ENCODE data around the gene COLQ.
A peak's percentile ranks its signal among the peaks of the same experiment; 100 is the strongest.

The COLQ gene

GRCh38 chr3:15453501-15453900 is 68.0 kb downstream of the COLQ start:
- DNase-seq, result no peak

DNA sequence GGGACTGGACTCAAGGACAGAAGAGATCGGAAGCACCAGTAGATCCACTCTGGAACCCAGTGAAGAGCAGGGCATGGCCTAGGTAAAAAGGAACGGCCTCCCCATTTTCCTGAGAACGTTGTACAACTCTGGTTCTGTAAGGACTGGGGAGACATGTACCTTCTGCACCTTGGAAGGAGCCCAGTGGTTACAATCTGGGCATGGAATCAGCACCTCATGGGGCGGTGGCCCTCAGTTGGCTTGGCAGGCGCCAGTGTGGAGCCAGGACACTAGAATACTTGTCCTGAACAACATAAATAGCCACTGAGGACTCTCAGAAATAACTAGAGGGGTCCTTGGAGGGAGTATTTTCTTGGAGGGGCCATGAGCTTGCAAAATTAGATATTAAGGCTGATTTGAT is 68.5 kb downstream of the COLQ start:
- no peak for DNase-seq

- DNase-seq, result no peak
Observed at GRCh38 chr3:15452156-15452555, 69.3 kb downstream of the COLQ start.

DNA sequence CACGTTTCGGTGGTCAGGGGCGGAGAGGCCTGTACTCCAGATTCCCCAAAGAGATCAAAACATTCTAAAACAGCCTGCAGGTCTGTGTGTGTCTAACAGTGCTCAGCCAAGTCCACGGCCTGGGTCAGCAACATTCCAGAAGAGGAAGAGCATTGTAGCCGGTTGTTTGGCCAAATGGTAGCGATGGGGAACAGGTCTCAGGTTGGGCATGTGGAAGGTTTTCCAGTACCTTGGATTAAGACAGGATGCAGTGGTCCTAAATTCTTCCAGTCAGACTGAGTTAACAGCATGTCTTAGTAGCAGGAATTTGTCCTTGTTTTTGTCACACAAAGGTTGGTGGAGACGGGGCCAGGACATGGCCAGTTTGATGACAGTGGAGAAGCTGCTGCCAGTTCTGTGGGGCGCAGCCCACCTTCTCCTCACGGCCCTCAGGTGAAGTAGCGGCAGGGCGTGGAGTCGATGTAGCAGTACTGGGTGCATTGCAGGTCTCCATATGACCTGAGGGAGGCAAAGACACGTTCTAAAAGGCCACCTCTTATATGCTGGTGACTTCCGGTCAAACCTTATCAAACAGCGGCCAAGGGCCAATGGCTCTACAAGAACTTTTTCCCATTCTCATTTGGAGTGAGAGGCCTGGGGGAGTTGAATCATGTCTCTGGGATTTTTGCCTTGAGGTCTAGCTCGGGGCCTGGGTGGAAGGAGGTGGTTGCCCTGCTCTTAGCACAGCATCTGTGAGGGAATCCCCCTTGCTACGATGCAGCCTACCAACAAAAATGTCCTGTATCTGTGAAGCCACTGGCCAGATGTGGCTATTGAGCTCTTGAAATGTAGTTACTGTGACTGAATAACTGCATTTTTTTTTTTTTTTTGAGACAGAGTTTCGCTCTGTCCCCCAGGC is 70.0 kb downstream of the COLQ start:
- no peak for DNase-seq

DNA sequence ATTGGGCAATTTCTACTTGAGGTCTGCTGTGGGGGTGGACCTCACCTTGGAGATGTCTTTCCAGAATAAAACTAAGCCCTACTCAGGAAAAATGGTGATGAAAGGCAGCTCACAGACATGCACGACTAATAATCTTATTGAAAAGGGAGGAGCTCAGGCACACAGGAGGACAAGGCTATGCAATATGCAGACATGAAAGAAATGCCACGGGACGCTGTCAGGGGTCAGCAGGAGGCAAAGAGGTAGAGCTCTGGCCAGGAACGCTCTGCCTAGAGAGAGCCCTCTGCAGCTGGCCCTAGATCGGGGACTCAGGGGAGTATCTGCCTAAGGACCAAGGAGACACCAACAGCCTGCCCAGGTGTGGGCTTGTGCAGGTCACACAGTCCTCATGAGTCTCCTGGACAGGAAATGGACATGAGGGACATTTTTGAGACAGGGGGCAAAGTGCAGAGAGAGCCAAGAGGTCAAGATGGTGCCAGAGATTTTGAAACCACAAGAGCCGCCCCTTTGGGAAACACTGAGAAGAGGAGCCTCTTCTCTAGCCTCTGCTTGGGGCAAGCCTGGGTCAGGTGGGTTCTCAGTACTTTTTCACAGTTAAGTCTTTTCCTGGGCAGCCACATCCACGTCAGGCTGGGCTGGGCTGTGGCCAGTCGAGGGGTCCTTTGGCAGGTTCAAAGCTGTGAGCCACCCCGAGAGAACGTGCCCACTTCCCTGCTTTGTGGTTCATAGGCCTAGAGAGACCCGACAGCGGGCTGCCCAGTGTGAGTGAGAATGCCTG is 70.9 kb downstream of the COLQ start:
- no peak for DNase-seq

- no peak for DNase-seq
Observed at GRCh38 chr3:15449489-15450224, 71.8 kb downstream of the COLQ start.

- DNase-seq, result no peak
Observed at GRCh38 chr3:15443826-15444524, 77.5 kb downstream of the COLQ start.

- no peak for DNase-seq
Observed at GRCh38 chr3:15440891-15441290, 80.6 kb downstream of the COLQ start.

GRCh38 chr3:15439476-15439875 is 82.0 kb downstream of the COLQ start:
- no peak for DNase-seq

GRCh38 chr3:15438983-15439382 is 82.5 kb downstream of the COLQ start:
- no peak for DNase-seq

GRCh38 chr3:15436246-15436645 is 85.3 kb downstream of the COLQ start:
- no peak for DNase-seq

DNA sequence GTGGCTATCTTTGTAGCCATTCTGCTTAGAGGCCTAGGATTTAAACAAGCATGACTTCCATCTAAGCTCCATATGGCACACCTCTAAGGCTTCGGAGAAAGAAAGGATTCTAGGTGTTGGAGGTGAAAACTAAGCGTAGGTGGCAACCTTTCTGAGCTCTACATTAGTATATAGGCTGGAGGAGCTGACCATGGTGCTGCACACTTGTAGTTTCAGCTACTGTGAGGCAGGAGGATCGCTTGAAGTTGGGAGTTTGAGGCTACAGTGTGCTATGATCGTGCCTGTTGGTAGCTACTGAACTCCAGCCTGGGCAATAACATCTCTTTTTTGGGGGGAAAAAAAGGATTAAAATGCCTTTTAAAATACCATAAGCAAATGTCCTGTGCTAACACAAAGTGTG is 86.8 kb downstream of the COLQ start:
- DNase-seq, result no peak

DNA sequence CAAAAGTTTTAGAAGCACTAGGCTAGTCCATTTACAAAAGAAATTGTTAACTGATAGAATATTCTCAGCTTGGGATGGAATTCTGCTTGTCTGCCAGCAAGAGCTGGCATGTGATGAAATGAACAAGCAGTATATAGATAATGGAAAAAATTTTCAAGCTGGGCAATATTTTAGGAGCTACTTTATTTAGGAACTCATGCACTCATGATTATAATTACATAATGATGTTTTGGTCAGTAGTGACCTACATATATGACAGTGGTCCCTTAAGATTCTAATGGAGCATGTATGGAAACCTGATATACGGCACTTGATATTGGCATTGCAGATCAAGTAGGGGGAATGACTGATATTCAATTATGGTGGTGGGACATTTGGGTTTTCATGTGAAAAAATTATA is 88.0 kb downstream of the COLQ start:
- DNase-seq, result no peak

DNA sequence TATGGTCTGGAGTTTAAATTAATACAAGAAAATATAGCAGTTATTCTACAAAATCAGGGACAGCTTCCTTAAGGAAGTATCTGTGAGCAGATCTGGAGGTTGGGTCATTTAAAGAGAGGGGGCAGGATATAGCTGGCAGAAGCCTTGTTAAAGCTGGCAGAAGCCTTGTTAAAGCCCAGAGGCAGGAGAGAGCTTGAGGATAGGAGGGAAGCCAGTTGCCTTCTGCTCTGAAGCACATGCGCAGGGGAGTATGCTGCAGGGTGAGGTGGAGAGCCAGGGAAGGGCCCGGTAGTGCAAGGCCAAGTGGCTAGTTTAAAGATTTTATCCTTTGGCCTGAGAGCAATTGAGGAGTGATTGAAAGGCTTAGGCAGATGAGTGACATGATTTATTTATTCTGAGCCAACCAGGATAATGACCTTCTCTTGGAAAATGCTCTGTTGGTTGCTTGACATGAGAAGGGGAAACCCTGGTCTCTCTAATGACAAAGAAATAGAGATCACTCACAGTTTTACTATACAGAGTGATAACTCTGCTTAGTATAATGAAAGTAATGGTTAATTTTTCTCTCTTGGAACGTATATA is 90.2 kb downstream of the COLQ start:
- no peak for DNase-seq

GRCh38 chr3:15430624-15431023 is 90.9 kb downstream of the COLQ start:
- no peak for DNase-seq

DNA sequence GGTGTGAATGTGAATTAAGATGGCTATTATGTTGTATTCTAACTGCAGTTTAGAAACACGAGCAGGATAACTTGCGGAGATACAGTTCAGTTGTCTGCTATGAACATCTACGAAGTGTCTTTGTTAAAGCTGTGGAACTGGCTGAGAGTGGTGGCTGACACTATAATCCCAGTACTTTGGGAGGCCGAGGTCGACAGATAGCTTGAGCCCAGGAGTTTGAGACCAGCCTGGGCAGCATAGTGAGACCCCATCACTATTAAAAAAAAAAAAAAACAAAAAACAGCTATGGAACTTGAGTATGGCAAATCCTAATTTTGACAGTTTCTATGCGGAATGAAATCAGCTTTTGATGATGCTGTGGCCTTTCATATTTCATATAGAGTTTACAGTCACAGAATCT is 92.4 kb downstream of the COLQ start:
- DNase-seq, result no peak

- peak; percentile 4 for DNase-seq
Observed at GRCh38 chr3:15428539-15428938, 93.0 kb downstream of the COLQ start.

DNA sequence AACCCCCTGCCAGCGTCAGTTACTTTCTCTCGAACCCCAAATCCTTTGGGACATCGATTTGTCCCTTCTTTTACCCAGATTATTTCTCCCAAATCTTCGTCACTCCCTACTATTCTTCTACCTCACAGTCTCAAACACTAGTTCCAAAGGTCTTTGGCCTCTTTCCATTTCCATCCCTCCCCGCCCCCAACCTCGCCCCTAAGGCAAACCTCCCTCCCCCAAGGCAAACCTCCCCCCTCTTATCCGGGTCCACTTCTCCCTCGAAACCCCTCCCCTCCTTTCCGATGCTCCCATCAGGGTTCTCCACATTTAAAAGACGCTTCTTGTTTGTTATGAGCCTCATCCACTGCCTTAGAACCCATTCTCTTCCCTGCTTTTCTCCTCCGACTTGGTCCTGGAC is 93.5 kb downstream of the COLQ start:
- no peak for DNase-seq

- DNase-seq, result peak; percentile 67
Observed at GRCh38 chr3:15427182-15427880, 94.2 kb downstream of the COLQ start, which contains the start of the genes EAF1 and METTL6. TSS of gene EAF1 (plus strand) at chr3:15427598. CDS start at chr3:15427780, 182 bp downstream. TSS of gene METTL6 (minus strand) at chr3:15427544. CDS start at chr3:15426511, 1,033 bp downstream.

DNA sequence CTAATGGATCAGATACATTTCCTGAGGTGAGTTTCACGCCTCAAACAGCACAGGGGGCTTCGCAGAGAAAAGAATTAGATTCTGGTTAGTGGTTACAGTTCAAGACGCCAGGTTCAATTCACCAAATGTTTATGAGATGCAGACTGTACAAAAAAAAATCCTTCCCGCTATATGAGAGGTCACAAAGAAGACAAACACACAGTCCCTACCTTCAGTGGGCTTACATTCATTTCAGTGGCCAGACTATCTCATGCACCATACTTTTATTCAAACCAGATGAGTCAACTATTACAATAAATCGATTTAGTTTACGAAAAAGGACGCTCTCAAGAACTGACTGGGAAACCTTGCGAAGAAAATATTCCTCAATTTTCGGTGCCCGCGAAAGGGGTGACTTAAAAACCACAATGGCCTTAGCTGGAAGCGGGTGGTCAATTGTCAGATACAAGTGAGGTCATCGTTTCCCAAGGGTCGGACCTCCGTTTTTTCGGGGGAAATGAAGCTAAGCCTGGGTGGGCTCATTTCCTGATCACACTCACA is 94.9 kb downstream of the COLQ start:
- DNase-seq, result no peak

DNA sequence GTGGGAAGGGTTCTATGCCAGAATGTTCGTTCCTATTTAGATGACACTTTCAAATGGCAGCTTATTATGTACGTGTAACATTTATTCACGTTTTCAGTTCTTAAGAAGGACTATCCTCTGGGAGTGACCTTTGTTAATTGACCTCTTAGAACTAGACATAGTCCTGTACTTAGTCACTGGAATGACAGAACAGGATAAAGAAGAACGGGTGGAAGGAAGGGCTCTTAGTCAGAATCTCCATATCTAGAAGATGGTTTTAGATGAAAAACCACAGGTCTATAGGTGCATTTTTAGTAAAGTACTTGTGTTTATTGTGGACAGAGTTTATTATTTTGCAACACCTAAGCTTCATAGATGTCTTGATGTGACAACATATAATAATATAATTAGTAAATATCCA is 100.6 kb downstream of the COLQ start:
- no peak for DNase-seq
